ENCODE data around the gene CBX5.
A peak's percentile ranks its signal among the peaks of the same experiment; 100 is the strongest.

- no peak for TF ChIP-seq EP300 (IDR thresholded peaks at IDR 0.05)
- TF ChIP-seq CTCF (IDR thresholded peaks at IDR 0.05): peak in 1 of 3 donors; percentile 20
- no peak for TF ChIP-seq POLR2A (IDR thresholded peaks at IDR 0.05)
Measured at GRCh38 chr12:54294152-54294952, 14.4 kb upstream of the CBX5 start.

All from ovary (tissue), 3 donors.